ENCODE measurements around the gene MECR.

MECR gene

GRCh38 chr1:29144178-29144577, 86.6 kb downstream of the MECR start:
- no peak for TF ChIP-seq CTCF (IDR thresholded peaks at IDR 0.05)
- no peaks in the 10 kb centered on the region for H3K4me1 ChIP-seq
- intact Hi-C loops (cut with DNase I; ENCODE audit: low total_unique reads), result no loop called here
- H3K9me3 ChIP-seq, result no peaks in the 10 kb centered on the region
- peaks cover 29 to 60% (median 58%) of the 10 kb centered on the region in 3 donors for H3K36me3 ChIP-seq
- H3K27me3 ChIP-seq, result no peaks in the 10 kb centered on the region
- DNase-seq, result no peak
- H3K4me3 ChIP-seq, result no peak overlapping the region
- H3K27ac ChIP-seq, result no peak overlapping the region

GRCh38 chr1:29142714-29143113, 88.0 kb downstream of the MECR start:
- intact Hi-C loops (cut with DNase I; ENCODE audit: low total_unique reads), result no loop called here
- Histone ChIP-seq H3K9me3 (no peaks in the 10 kb centered on the region), H3K27me3 (no peaks in the 10 kb centered on the region), H3K4me1 (no peaks in the 10 kb centered on the region), H3K36me3 (peaks cover 14 to 46% (median 44%) of the 10 kb centered on the region in 3 donors), H3K27ac (no peak overlapping the region), H3K4me3 (no peak overlapping the region)
- no peak for DNase-seq
- TF ChIP-seq CTCF (IDR thresholded peaks at IDR 0.05), result no peak

Measured in tibial artery (tissue), 4 donors.